Karpas-422 (cell line): ENCODE measurements around the gene KRT7. TPM values are rescaled to one million over a fixed set of nuclear protein-coding genes. Genes with fewer than 3 reads are reported as not detected.

Experiments used
- DNase-seq: peaks from one replicate; pipeline ENCODE4 v3.0.0-alpha.2; 2015
- H2AFZ ChIP-seq: fragments of 200-600 bp; sonication (generic); 2 replicates; pipeline ENCODE4 v1.6.1; 2014; ENCODE audit warnings: antibody characterized with exemption, low read length, mixed read lengths
- H3K27ac ChIP-seq: fragments of 200-600 bp; sonication (generic); 2 replicates; pipeline ENCODE4 v1.5.1; 2014; ENCODE audit warnings: mild to moderate bottlenecking, low read length, moderate library complexity
- H3K27me3 ChIP-seq: fragments of 200-600 bp; sonication (generic); 2 replicates; pipeline ENCODE4 v1.6.1; 2014; ENCODE audit warnings: low read length, mixed read lengths
- H3K36me3 ChIP-seq: fragments of 200-600 bp; sonication (generic); 2 replicates; pipeline ENCODE4 v1.6.1; 2014; ENCODE audit warnings: low read length, mixed read lengths; ENCODE audit not compliant: insufficient read depth
- H3K4me1 ChIP-seq: fragments of 200-600 bp; sonication (generic); 2 replicates; pipeline ENCODE4 v1.6.1; 2014; ENCODE audit warnings: mild to moderate bottlenecking, low read length, mixed read lengths
- H3K4me2 ChIP-seq: fragments of 200-600 bp; sonication (generic); 2 replicates; pipeline ENCODE4 v1.6.1; 2014; ENCODE audit warnings: low read length, low read depth, mild to moderate bottlenecking; ENCODE audit not compliant: poor library complexity, severe bottlenecking
- H3K4me3 ChIP-seq: fragments of 200-600 bp; sonication (generic); 2 replicates; pipeline ENCODE4 v1.5.1; 2014; ENCODE audit warnings: mild to moderate bottlenecking, antibody characterized with exemption, low read length, mixed read lengths
- H3K79me2 ChIP-seq: fragments of 200-600 bp; sonication (generic); 2 replicates; pipeline ENCODE4 v1.6.1; 2014; ENCODE audit warnings: mild to moderate bottlenecking, low read length, mixed read lengths
- H3K9ac ChIP-seq: fragments of 200-600 bp; sonication (generic); 2 replicates; pipeline ENCODE4 v1.6.0; 2014; ENCODE audit warnings: low read length
- H3K9me2 ChIP-seq: fragments of 200-600 bp; sonication (generic), shearing (Covaris generic); replicated peaks from 2 replicates; pipeline ENCODE4 v1.6.0; 2014; ENCODE audit warnings: mild to moderate bottlenecking, low read length, moderate library complexity; ENCODE audit not compliant: insufficient read depth
- H3K9me3 ChIP-seq: fragments of 300-700, 200-600 bp; sonication (generic); 2 replicates; pipeline ENCODE4 v1.6.1; 2014; ENCODE audit warnings: low read length, mixed read lengths
- H4K20me1 ChIP-seq: fragments of 200-600 bp; sonication (generic); 2 replicates; pipeline ENCODE4 v1.6.1; 2014; ENCODE audit warnings: mild to moderate bottlenecking, antibody characterized with exemption, low read length, low read depth; ENCODE audit not compliant: insufficient read depth
- total RNA-seq: library from RNA; depleted of rRNA; stranded (reverse); fragments of >200 nt; shearing (Covaris generic); gene quantifications from 2 replicates; pipeline ENCODE4 v1.2.3, GENCODE V29; 2014; ENCODE audit warnings: low replicate concordance

The KRT7 gene
- total RNA-seq, 1 experiment from 2014 or later = not detected

DNA sequence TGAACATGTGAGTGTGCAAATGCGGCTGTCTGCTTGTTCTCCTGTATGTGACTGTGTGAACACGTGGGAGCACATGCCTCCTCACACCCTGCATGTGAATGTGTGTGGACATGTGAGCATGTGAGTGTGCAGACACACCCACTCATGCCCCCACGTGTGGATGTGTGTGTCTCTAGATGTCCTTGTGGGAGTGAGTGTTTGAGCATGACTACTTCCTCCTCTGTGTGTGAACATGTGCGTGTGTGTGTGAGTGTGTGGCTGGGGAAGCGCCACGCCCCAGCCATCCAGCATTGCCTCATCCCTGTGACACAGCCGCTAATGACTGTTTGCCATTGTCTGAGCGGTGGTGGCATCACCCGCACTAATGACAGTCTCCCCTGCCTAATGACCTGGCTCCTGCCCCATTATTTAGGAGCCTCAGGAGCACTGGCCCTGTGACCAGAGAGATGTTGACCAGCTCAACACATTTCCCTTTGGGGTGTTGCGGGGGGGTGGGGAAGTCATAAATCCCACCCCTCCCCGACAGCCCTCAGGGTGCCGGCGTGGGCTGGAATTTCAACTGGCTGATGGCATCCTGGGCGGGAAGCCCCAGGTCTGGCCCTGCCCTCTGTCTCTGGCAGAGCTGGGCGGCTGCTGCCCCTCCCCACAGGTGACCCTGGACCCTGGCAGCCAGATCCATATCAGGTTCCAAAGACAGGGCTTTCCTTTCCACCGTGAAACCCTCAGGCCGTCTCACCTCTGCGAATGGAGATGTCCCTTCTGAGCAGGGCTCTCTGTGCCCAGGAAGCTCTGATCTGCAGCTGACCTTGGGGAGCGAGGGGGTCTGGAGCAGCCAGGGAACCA lies 29.7 kb upstream of the KRT7 start:
- Histone ChIP-seq H3K9me3 (no peaks in the 10 kb centered on the region), H3K4me1 (no peaks in the 10 kb centered on the region), H3K9ac (no peak overlapping the region), H3K4me3 (no peak overlapping the region), H3K27me3 (no peaks in the 10 kb centered on the region), H4K20me1 (no peaks in the 10 kb centered on the region), H2AFZ (no peak overlapping the region), H3K4me2 (no peak overlapping the region), H3K36me3 (no peaks in the 10 kb centered on the region), H3K9me2 (no peaks in the 10 kb centered on the region), H3K27ac (no peak overlapping the region), H3K79me2 (no peaks in the 10 kb centered on the region)
- no peak for DNase-seq

DNA sequence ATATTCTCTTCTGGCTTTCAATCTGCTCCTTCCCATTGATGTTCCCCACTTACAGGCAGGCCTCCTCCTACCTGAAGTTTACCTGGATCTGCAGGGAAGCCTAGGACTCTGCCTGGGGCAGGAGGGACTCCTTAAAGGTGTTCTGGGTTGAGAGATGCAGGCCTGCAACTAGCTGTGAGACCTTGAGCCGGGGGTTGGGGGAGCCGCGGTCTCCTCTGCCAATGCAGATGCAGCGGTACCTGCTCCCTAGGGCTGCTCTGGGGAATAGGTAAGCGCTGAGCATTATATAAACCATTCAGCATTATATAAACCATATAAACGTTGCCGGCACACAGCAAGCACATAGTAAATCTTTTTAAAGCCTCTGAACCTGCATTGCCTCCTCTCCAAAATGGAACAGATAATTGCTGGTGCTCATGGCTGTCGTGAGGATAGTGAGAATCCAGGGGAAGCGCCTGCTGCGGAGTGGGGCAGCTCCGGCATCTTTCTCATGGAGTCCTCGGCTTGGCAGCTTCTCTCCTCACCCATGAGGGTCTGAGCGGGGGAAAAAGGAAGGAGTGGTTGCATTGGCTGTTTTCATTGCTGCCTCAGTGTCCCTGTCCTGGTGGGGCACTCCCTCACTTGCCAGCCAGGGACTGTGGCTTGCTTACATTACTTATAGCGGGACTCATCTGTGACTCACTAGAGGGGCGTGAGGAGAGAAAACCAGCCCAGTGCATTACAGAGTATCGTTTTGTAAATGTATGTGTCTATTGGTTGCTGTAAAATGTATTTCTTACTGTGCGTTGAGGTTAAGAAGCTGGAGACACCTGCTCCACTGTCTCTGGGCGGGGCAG lies 28.7 kb upstream of the KRT7 start:
- Histone ChIP-seq H3K27me3 (no peaks in the 10 kb centered on the region), H3K4me3 (no peak overlapping the region), H3K27ac (no peak overlapping the region), H3K79me2 (no peaks in the 10 kb centered on the region), H3K4me2 (no peak overlapping the region), H4K20me1 (no peaks in the 10 kb centered on the region), H2AFZ (no peak overlapping the region), H3K9ac (no peak overlapping the region), H3K4me1 (no peaks in the 10 kb centered on the region), H3K9me2 (no peaks in the 10 kb centered on the region), H3K9me3 (no peaks in the 10 kb centered on the region), H3K36me3 (no peaks in the 10 kb centered on the region)
- DNase-seq = no peak

DNA sequence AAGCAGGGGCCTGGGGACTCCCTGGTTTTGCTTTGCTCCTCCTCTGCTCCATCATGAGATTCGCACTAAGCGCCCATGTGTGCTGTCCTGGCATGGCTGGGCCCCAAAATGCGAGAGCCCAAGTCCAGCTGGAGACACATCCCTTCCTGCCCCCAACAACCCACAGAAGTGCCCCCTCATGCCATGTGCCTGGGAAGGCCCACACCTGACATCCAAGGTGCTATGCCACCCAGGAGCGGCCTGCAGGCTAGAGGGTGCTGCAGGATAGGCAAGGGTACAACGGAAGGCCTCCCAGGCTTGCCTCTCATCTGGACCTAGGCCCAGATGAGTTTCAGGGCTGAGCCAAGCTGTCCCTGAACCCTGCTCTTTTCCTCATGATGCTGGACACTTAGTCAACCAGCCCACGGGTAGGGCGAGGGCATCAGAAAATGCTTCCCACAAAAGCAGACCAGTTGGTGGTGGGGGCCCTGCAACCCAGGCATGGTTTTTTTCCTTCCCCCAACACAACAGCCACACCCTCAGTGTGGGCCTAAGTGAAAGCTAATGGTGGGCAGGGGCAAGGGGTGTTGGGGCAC lies 28.0 kb upstream of the KRT7 start:
- H3K4me3 ChIP-seq = no peak overlapping the region
- H3K27me3 ChIP-seq = no peaks in the 10 kb centered on the region
- H3K9me2 ChIP-seq = no peaks in the 10 kb centered on the region
- no peak overlapping the region for H3K27ac ChIP-seq
- no peak overlapping the region for H3K9ac ChIP-seq
- H3K79me2 ChIP-seq = no peaks in the 10 kb centered on the region
- no peak overlapping the region for H3K4me2 ChIP-seq
- no peaks in the 10 kb centered on the region for H3K4me1 ChIP-seq
- DNase-seq = no peak
- no peaks in the 10 kb centered on the region for H3K36me3 ChIP-seq
- no peak overlapping the region for H2AFZ ChIP-seq
- H3K9me3 ChIP-seq = no peaks in the 10 kb centered on the region
- no peaks in the 10 kb centered on the region for H4K20me1 ChIP-seq

DNA sequence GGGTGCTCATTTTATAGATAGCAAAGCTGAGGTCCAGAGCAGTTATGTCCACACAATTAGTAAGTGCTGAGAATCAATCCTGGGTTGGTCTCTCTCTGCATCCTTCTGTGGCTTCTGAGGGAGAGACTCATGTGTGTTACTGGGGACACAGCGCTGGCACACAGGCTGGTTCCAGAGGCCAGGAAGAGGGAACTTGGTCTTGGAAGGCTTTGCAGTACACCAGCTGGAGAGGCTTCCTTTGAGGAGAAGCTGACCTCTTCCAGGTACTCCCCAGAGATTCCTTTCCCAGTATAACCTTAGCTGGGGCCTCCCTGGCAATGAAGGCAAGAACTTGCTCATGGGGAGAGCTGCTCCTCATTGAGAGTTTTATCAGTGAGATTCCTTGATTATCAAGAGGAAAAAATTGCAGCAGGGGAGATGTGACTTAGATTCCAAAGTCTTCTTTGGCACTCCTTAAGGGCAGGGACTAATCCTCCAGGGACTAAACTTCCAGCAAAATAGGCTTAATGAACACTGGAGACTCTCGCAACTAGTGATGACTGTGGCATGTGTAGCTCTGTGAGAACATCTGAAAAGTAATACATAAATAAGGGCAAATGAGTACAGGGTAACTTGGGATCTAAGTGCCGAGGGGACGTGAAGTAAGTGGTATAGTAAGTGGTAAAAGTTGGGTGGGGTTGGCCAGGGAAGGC lies 27.3 kb upstream of the KRT7 start:
- H3K27ac ChIP-seq = no peak overlapping the region
- no peak overlapping the region for H2AFZ ChIP-seq
- no peaks in the 10 kb centered on the region for H3K4me1 ChIP-seq
- H3K4me2 ChIP-seq = no peak overlapping the region
- no peaks in the 10 kb centered on the region for H4K20me1 ChIP-seq
- no peak overlapping the region for H3K9ac ChIP-seq
- no peaks in the 10 kb centered on the region for H3K9me3 ChIP-seq
- H3K4me3 ChIP-seq = no peak overlapping the region
- no peaks in the 10 kb centered on the region for H3K36me3 ChIP-seq
- no peaks in the 10 kb centered on the region for H3K9me2 ChIP-seq
- H3K27me3 ChIP-seq = no peaks in the 10 kb centered on the region
- no peak for DNase-seq
- no peaks in the 10 kb centered on the region for H3K79me2 ChIP-seq

DNA sequence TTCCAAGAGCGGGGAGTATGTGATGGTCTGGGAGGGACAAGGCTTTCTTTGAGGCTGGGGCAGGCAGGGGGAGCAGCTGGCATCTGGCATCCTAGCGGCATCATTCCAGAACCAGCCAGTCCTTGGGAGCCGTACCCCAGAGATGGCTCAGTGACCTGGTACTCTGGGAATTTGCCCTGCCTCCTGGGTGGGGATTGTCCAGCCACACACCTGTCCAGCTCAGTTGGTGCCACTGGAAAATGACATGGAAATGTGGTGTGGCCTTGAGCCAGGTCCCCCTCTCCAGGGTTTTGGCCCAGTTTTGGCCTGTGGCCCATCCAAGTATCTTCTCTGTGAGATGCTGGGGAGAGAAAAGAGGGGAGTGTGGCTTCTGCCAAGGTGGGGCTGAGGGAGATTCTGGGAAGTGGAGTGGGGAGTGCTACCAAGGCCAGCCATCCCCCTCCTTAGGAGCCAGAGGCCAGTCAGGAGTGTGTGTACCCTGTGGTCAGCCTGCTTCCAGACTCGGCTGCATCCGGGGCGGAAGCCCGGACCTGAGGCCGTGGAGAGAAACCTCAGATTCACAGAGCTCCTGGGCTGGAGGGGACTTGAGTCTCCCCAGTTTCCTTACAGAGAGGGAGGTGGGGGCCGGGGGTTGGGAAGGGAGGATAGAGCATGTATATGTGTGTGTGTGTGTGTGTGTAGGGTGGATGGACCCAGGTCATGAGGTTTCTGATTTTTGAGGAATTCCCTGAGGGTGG lies 26.6 kb upstream of the KRT7 start:
- H3K9me3 ChIP-seq = no peaks in the 10 kb centered on the region
- no peaks in the 10 kb centered on the region for H3K9me2 ChIP-seq
- H3K4me3 ChIP-seq = no peak overlapping the region
- no peaks in the 10 kb centered on the region for H3K36me3 ChIP-seq
- no peak for DNase-seq
- no peaks in the 10 kb centered on the region for H3K4me1 ChIP-seq
- H3K79me2 ChIP-seq = no peaks in the 10 kb centered on the region
- no peaks in the 10 kb centered on the region for H4K20me1 ChIP-seq
- no peak overlapping the region for H2AFZ ChIP-seq
- H3K9ac ChIP-seq = no peak overlapping the region
- no peaks in the 10 kb centered on the region for H3K27me3 ChIP-seq
- no peak overlapping the region for H3K27ac ChIP-seq
- H3K4me2 ChIP-seq = no peak overlapping the region

DNA sequence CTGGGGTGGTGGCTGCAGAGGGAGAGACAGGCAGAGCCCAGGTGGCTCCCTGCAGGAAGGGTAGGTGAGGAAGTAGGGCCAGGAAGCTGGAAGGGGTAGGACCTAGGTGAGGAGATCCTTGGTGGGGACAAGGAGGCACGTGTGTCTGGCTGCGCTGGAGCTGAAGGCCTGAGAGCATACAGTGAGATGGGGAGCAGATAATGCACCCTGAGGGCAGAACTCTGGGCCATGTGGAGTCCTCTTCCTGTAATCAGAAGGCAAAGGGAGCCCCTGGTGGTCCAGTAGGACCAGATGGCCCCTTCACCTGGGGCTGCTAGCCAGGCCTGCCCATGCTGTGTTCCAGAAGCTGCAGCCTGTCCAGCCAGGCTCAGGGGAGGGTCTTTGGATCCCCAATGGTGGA lies 25.9 kb upstream of the KRT7 start:
- H2AFZ ChIP-seq = no peak overlapping the region
- no peaks in the 10 kb centered on the region for H3K4me1 ChIP-seq
- no peaks in the 10 kb centered on the region for H3K79me2 ChIP-seq
- H3K4me3 ChIP-seq = no peak overlapping the region
- no peaks in the 10 kb centered on the region for H3K27me3 ChIP-seq
- H3K9ac ChIP-seq = no peak overlapping the region
- H3K9me2 ChIP-seq = no peaks in the 10 kb centered on the region
- H3K9me3 ChIP-seq = no peaks in the 10 kb centered on the region
- no peaks in the 10 kb centered on the region for H4K20me1 ChIP-seq
- no peaks in the 10 kb centered on the region for H3K36me3 ChIP-seq
- no peak for DNase-seq
- H3K27ac ChIP-seq = no peak overlapping the region
- H3K4me2 ChIP-seq = no peak overlapping the region

DNA sequence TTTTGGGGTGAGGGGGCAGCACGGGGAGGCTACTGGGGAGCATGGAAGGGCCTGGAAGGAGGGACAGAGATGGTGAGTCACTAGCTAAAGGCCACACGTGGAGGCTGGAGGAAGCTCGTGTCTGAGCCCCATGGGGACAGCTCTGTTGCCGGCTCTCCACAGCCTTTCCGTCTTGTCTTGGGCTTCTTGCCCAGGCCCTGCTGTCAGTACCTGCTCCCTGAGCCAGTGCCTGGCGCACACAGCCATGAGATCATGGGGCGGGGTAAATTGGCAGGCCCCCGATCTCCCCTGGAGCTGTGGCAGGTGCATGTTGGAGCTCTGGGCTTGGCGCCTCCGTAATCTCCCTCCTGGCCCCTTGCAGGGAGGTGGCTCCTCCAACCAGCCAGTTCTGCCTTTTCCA lies 25.1 kb upstream of the KRT7 start:
- H3K4me3 ChIP-seq = no peak overlapping the region
- no peak overlapping the region for H3K4me2 ChIP-seq

More for the DNA sequence above, 25.1 kb upstream of the KRT7 start:
- H4K20me1 ChIP-seq = no peaks in the 10 kb centered on the region
- H3K36me3 ChIP-seq = no peaks in the 10 kb centered on the region
- H3K4me1 ChIP-seq = no peaks in the 10 kb centered on the region
- no peak overlapping the region for H3K27ac ChIP-seq
- H3K9ac ChIP-seq = no peak overlapping the region
- H3K9me2 ChIP-seq = no peaks in the 10 kb centered on the region
- no peak overlapping the region for H2AFZ ChIP-seq
- no peaks in the 10 kb centered on the region for H3K9me3 ChIP-seq
- no peak for DNase-seq
- H3K79me2 ChIP-seq = no peaks in the 10 kb centered on the region
- H3K27me3 ChIP-seq = no peaks in the 10 kb centered on the region
